Endothelial cell of umbilical vein (primary cell): ENCODE results near the gene WLS. TPM values are rescaled to one million over a fixed set of nuclear protein-coding genes. Genes with fewer than 3 reads are reported as not detected.
A peak's percentile ranks its signal among the peaks of the same experiment; 100 is the strongest.

ENCODE experiments used
- BruUV-seq: library from RNA; stranded (reverse); fragments of 400-500 nt; replicated peaks from 2 replicates; lab custom pipeline; 2021; lab: Mats Ljungman, UMichigan
- CTCF ChIA-PET: fragments of 300-600, 350-600 bp; sonication (Branson Sonifier 250); formaldehyde crosslinking; loops from one replicate; lab custom pipeline; 2021; ENCODE audit warnings: antibody characterized with exemption, inconsistent platforms; lab: Charles Lee
- POLR2A ChIA-PET: fragments of 300-600, 350-600 bp; sonication (Branson Sonifier 250); formaldehyde crosslinking; loops from one replicate; lab custom pipeline; 2021; ENCODE audit warnings: antibody characterized with exemption, inconsistent platforms; lab: Charles Lee
- DNase-seq: peaks from one replicate; pipeline ENCODE4 v3.0.0-alpha.2; 2011; ENCODE audit warnings: low read depth, low spot score
- FAIRE-seq: peaks from 2 replicates; lab custom pipeline; 2011; peaks lifted over from hg19 to GRCh38; lab: Jason Lieb, UNC
- H2AFZ ChIP-seq: 2 replicates; pipeline ENCODE4 v1.6.0; 2012; ENCODE audit warnings: low read depth, low read length, control low read depth, inconsistent platforms
- H3K27ac ChIP-seq: 2 replicates; pipeline ENCODE4 v1.5.1; 2011; ENCODE audit warnings: low read depth, mild to moderate bottlenecking, control low read depth, low read length, moderate library complexity; ENCODE audit not compliant: insufficient read depth
- H3K27me3 ChIP-seq, 2 experiments: 2 replicates each; pipeline versions ENCODE4 v1.6.0 to v1.6.1; 2011; ENCODE audit warnings: low read length in 2 of 2, mixed read lengths in 1 of 2; ENCODE audit not compliant: control insufficient read depth in 2 of 2, insufficient read depth in 2 of 2
- H3K36me3 ChIP-seq, 2 experiments: 2 replicates in 1 of 2; 3 replicates in 1 of 2; pipeline ENCODE4 v1.5.1; 2011; ENCODE audit warnings: low read length in 2 of 2, mild to moderate bottlenecking in 1 of 2, moderate library complexity in 1 of 2; ENCODE audit not compliant: control insufficient read depth in 2 of 2, insufficient read depth in 2 of 2; ENCODE audit errors: extremely low read depth in 1 of 2
- H3K4me1 ChIP-seq: 3 replicates; pipeline ENCODE4 v1.5.1; 2011; ENCODE audit warnings: mild to moderate bottlenecking, low read length; ENCODE audit not compliant: control insufficient read depth, insufficient read depth; ENCODE audit errors: extremely low read depth
- H3K4me2 ChIP-seq: 2 replicates; pipeline ENCODE4 v1.6.1; 2011; ENCODE audit warnings: low read length, control low read depth, mixed read lengths; ENCODE audit not compliant: insufficient read depth
- H3K4me3 ChIP-seq, 3 experiments: fragments of 200-600 bp in 1 of 3; sonication (generic), shearing (Covaris generic) in 1 of 3; replicated peaks in 1 of 3; 2 replicates each; pipeline ENCODE4 v1.5.1; 2011 to 2016; ENCODE audit warnings: control low read depth in 3 of 3, low read length in 3 of 3, mild to moderate bottlenecking in 2 of 3, inconsistent platforms in 1 of 3, low read depth in 1 of 3, moderate library complexity in 1 of 3; ENCODE audit not compliant: insufficient read depth in 1 of 3
- H3K79me2 ChIP-seq: 2 replicates; pipeline ENCODE4 v1.6.0; 2012; ENCODE audit warnings: low read length, inconsistent platforms; ENCODE audit not compliant: control insufficient read depth, insufficient read depth
- H3K9ac ChIP-seq: replicated peaks from 2 replicates; pipeline ENCODE3; 2011; ENCODE audit warnings: low read length, control low read depth; ENCODE audit not compliant: insufficient read depth; ENCODE audit errors: extremely low read depth
- H3K9me1 ChIP-seq: replicated peaks from 3 replicates; pipeline ENCODE4 v1.6.0; 2011; ENCODE audit warnings: mild to moderate bottlenecking, low read length; ENCODE audit not compliant: control insufficient read depth, insufficient read depth; ENCODE audit errors: extremely low read depth
- H3K9me3 ChIP-seq: replicated peaks from 2 replicates; pipeline ENCODE4 v1.5.1; 2012; ENCODE audit warnings: low read length, inconsistent platforms; ENCODE audit not compliant: control insufficient read depth, insufficient read depth
- H4K20me1 ChIP-seq: replicated peaks from 2 replicates; pipeline ENCODE3; 2011; ENCODE audit warnings: mild to moderate bottlenecking, low read length; ENCODE audit not compliant: control insufficient read depth, insufficient read depth; ENCODE audit errors: extremely low read depth
- CTCF ChIP-seq, 2 donors: IDR thresholded peaks; 1 replicate in 1 of 2; 2 replicates in 1 of 2; pipeline ENCODE4 v1.5.1; 2011; ENCODE audit warnings: low read length in 2 of 2, mild to moderate bottlenecking in 2 of 2, moderate library complexity in 2 of 2, control low read depth in 1 of 2, inconsistent platforms in 1 of 2, low read depth in 1 of 2; ENCODE audit not compliant: insufficient read depth in 1 of 2; ENCODE audit errors: extremely low read depth in 1 of 2
- EZH2 ChIP-seq: IDR thresholded peaks from 2 replicates; pipeline ENCODE4 v1.6.1; 2012; ENCODE audit warnings: borderline replicate concordance, low read depth, mild to moderate bottlenecking, moderate library complexity, low read length, inconsistent platforms; ENCODE audit not compliant: severe bottlenecking
- FOS ChIP-seq: IDR thresholded peaks from 2 replicates; pipeline ENCODE4 v1.6.1; 2011; ENCODE audit warnings: mild to moderate bottlenecking, low read length, moderate library complexity, borderline replicate concordance; ENCODE audit not compliant: insufficient read depth
- GATA2 ChIP-seq: IDR thresholded peaks from 2 replicates; pipeline ENCODE4 v1.7.0; 2011; ENCODE audit warnings: low read depth, mild to moderate bottlenecking, moderate library complexity, mixed read lengths, low read length; ENCODE audit not compliant: insufficient read length, insufficient read depth
- JUN ChIP-seq: IDR thresholded peaks from 2 replicates; pipeline ENCODE4 v1.6.1; 2011; ENCODE audit warnings: borderline replicate concordance, low read depth; ENCODE audit not compliant: insufficient read length, insufficient read depth
- MAX ChIP-seq: IDR thresholded peaks from 2 replicates; pipeline ENCODE4 v1.6.1; 2011; ENCODE audit not compliant: insufficient read depth, insufficient read length
- POLR2A ChIP-seq: IDR thresholded peaks from 2 replicates; pipeline ENCODE4 v1.6.1; 2012; ENCODE audit warnings: low read depth, mild to moderate bottlenecking, control low read depth, low read length
- POLR2AphosphoS5 ChIP-seq: IDR thresholded peaks from 2 replicates; pipeline ENCODE4 v1.6.1; 2012; ENCODE audit warnings: low read depth, mild to moderate bottlenecking, control low read depth, low read length, moderate library complexity; ENCODE audit not compliant: insufficient read depth
- dilution Hi-C: fragments of 300-500 bp; cut with MboI; formaldehyde crosslinking; loops from one replicate; pipeline ENCODE4 v1.15.0; 2019; ENCODE audit warnings: low sequenced_read_pairs; ENCODE audit not compliant: extremely low pct_ligation_motif_present
- intact Hi-C: fragments of 100-400 bp; cut with micrococcal nuclease; formaldehyde crosslinking; loops from one replicate; pipeline ENCODE4 v1.10.0; 2022
- polyA plus RNA-seq, 4 experiments: library from polyadenylated mRNA; depleted of rRNA in 3 of 4; stranded (reverse) in 3 of 4; unstranded in 1 of 4; fragments of >200 nt; gene quantifications; 2 replicates each; pipeline versions ENCODE4 v1.2.1 to v1.2.3, GENCODE V29; 2011 to 2012; ENCODE audit warnings: missing spikeins in 1 of 4
- total RNA-seq: library from RNA; stranded (reverse); gene quantifications from 2 replicates; pipeline ENCODE4 v1.2.3, GENCODE V29; 2021

The WLS gene
- total and polyA plus RNA-seq, 2 donors (not counting 3 experiments of a cell fraction or from before 2014, with no cell fraction given), result 121 to 199 TPM

GRCh38 chr1:68175621-68176398, 56.5 kb downstream of the WLS start:
- CTCF ChIA-PET, result interaction anchor here (1.0 to 4.7 kb wide), 8 partner anchors 10 to 208 kb away, joined by 3 to 40 read pairs (median 7); partner anchors contain the start of gene WLS
- Histone ChIP-seq H3K9ac (peak overlapping the region; percentile 80), H3K27me3 (no peaks in the 10 kb centered on the region), H3K4me1 (peaks cover 81% of the 10 kb centered on the region), H3K4me2 (peak overlapping the region; percentile 90), H2AFZ (no peak overlapping the region), H3K36me3 (no peaks in the 10 kb centered on the region), H3K79me2 (peaks cover 11% of the 10 kb centered on the region), H3K27ac (peak overlapping the region; percentile 93), H3K4me3 (no peak overlapping the region), H3K9me3 (no peaks in the 10 kb centered on the region), H3K9me1 (no peaks in the 10 kb centered on the region), H4K20me1 (no peaks in the 10 kb centered on the region)
- FAIRE-seq, result peak; percentile 73
- POLR2A ChIA-PET, result interaction anchor here (0.6 to 4.0 kb wide), 4 partner anchors 17 to 296 kb away, joined by 3 to 83 read pairs (median 8); partner anchors contain the start of gene WLS
- TF ChIP-seq POLR2A (peak; percentile 14), POLR2AphosphoS5 (no peak), GATA2 (peak; percentile 57), EZH2 (no peak)
- intact Hi-C loops, result loop anchor here (1.0 to 10.0 kb wide), 3 partner anchors 22 to 451 kb away; no protein-coding TSS in a partner anchor
- DNase-seq, result peak; percentile 96
- no TSS peak for BruUV-seq
- dilution Hi-C loops, result no loop called here

- ChIA-PET POLR2A (interaction anchor here (1.6 to 4.0 kb wide), 3 partner anchors 32 to 156 kb away, joined by 5 to 83 read pairs (median 10); partner anchors contain the start of gene WLS), CTCF (interaction anchor here (0.6 to 4.7 kb wide), 13 partner anchors 23 to 171 kb away, joined by 3 to 40 read pairs (median 6); partner anchors contain the start of gene WLS)
- Histone ChIP-seq H3K9ac (peak overlapping the region; percentile 80), H2AFZ (no peak overlapping the region), H3K4me1 (peaks cover 72% of the 10 kb centered on the region), H3K9me3 (no peaks in the 10 kb centered on the region), H3K79me2 (peaks cover 11% of the 10 kb centered on the region), H3K4me2 (peak overlapping the region; percentile 90), H3K27me3 (no peaks in the 10 kb centered on the region), H3K4me3 (peak overlapping the region in 1 of 3 experiments; percentile 0), H3K27ac (peak overlapping the region; percentile 93), H3K9me1 (no peaks in the 10 kb centered on the region), H3K36me3 (no peaks in the 10 kb centered on the region), H4K20me1 (no peaks in the 10 kb centered on the region)
- DNase-seq (peak; percentile 90), FAIRE-seq (peak; percentile 70)
- TF ChIP-seq MAX (no peak), GATA2 (peak; percentile 93), CTCF (IDR thresholded peaks at IDR 0.05; ENCODE audit: extremely low read depth in 1 of 2, insufficient read depth in 1 of 2, low read depth in 1 of 2, low read length in 2 of 2) (no peak), POLR2AphosphoS5 (peak; percentile 85), JUN (no peak), FOS (peak; percentile 82)
- intact Hi-C loops (loop anchor here (1.0 to 10.0 kb wide), 8 partner anchors 33 to 450 kb away; partner anchors contain the start of gene WLS), dilution Hi-C loops (no loop called here)
- no TSS peak for BruUV-seq
These were observed 57.6 kb downstream of the WLS start for GRCh38 chr1:68174738-68175113.
